ENCODE results near the gene ARMC7.
"Not testable (repeated sequence)": the region's sequence is repeated elsewhere in the genome, so short reads cannot be mapped to it uniquely, and the experiment has no call there.

Gene ARMC7

GRCh38 chr17:75130059-75130631, 20.4 kb downstream of the ARMC7 start:
- DNase-seq: no peak

DNA sequence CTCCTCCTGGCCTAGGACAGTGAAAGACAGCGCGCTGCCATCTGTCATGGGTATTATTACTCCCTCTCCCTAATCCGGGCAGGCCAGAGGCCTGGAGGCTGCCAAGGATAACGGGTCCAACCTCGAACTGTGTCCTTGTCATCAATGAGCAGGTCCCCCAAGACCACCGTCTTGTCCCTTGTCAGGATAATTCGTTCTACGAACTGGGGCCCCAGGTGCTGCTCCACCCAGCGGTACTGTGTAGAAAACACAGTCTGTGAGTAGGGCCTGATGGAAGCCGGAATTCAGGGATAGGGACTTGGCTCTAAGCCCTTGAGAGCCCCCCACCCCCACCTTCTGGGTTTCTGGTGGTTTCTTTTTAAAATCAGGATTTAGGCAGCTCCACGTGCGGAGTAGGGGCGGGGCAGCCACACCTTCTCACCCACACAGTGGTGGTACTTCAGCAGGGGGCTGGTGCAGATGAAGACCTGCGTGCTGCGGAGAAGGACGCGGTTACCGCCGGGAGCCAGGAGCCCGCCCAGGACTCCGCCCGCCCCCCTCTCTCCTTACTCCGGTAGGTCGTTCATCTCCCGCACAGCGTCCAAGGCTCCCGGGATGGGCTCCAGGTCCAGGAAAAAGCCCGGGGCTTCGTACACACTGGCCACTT, 21.0 kb downstream of the ARMC7 start:
- DNase-seq: peak; percentile 72

GRCh38 chr17:75131278-75132017, 21.7 kb downstream of the ARMC7 start, which contains the start of gene NT5C:
TSS of gene NT5C (minus strand) at chr17:75131742. CDS start at chr17:75131707, 35 bp downstream.
- peak; percentile 84 for DNase-seq

DNA sequence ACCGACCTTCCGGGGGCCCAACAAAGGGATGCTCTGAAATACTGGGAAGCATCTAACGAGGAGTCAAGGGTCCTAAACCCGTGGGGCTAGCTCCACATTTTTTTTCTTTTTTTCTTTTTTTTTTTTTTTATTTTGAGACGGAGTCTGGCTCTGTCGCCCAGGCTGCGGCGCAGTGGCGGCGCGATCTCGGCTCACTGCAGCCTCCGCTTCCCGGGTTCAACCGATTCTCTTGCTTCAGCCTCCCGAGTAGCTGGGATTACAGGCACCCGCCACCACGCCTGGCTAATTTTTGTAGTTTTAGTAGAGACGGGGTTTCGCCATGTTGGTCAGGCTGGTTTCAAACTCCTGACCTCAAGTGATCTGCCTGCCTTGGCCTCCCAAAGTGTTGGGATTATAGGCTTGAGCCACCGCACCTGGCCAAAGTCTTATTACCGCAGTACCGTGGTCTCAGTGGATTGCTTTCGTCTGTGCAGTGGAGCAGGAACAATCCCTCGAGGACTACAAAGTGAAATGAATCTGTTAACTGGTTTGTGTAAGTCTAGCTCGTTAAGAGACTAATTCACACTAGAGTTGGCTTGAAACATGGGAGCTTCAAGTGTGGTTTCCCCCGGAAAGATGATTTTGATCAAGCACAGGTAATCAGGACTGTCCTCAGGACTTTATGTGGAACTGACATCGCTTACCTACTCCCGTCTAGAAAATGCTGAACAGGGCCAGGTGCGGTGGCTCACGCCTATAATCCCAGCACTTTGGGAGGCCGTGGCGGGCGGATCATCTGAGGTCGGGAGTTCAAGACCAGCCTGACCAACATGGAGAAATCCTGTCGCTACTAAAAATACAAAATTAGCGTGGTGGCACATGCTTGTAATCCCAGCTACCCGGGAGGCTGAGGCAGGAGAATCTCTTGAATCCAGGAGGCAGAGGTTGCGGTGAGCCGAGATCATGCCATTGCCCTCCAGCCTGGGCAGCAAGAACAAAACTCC, 22.5 kb downstream of the ARMC7 start:
- not testable (repeated sequence) for DNase-seq

DNA sequence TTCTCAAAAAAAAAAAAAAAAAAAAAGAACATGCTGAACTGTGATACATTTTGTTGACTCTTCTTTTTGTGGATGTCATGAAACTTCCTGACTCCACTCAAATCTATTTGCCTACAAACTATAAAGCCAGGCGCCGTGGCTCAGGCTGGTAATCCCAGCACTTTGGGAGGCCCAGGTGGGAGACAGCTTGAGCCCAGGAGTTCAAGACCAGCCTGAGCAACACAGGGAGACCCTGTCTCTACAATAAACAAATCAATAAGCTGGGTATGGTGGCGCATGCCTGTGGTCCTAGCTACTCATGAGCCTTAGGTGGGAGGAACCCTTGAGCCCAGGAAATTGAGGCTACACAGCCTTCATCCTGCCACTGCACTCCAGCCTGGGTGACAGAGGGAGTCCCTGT, 23.2 kb downstream of the ARMC7 start:
- DNase-seq: no peak

DNA sequence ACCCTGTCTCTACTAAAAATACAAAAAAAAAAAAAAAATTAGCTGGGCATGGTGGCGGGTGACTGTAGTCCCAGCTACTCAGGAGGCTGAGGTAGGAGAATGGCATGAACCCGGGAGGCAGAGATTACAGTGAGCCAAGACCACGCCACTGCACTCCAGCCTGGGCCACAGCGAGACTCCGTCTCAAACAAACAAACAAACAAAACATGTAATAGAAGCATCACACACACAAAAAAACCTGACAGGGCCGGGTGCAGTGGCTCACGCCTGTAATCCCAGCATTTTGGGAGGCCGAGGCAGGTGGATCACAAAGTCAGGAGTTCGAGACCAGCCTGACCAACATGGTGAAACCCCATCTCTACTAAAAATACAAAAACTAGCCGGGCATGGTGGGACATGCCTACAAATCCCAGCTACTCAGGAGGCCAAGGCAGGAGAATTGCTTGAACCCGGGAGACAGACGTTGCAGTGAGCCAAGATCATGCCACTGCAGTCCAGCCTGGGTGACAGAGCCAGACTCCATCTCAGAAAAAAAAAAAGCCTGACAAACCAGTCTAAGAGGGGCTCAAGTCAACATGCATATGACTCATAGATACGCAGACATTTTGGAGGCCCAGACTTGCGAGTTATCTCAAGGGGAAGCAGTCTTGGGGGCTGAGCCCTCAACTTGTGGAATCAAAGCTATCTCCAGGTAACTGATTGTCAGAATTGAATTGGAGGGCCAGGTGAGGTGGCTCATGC, 24.0 kb downstream of the ARMC7 start:
- DNase-seq: not testable (repeated sequence)

DNA sequence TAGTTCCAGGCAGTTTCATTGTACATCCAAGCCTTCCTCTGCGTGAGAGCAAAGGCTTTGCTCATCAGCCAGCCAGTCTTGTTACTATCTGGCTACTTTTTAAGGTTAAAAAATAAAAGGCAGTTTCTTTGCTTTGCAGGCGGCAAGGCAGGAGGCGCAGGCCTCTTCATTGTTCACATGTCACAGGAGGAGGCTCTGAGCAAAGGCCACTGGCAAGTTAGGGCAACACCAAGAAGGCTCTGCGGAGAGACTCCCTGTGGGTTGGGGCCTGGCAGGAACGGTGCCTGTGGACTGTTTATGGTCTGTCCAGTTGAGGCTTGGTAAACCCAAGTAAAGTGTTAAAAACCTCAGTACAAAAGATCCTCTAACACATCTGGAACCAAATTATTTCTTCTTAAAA, 25.7 kb downstream of the ARMC7 start:
- DNase-seq: no peak

GRCh38 chr17:75135946-75136345, 26.2 kb downstream of the ARMC7 start:
- no peak for DNase-seq

- DNase-seq: not testable (repeated sequence)
Observed at GRCh38 chr17:75137762-75138161, 28.0 kb downstream of the ARMC7 start.

DNA sequence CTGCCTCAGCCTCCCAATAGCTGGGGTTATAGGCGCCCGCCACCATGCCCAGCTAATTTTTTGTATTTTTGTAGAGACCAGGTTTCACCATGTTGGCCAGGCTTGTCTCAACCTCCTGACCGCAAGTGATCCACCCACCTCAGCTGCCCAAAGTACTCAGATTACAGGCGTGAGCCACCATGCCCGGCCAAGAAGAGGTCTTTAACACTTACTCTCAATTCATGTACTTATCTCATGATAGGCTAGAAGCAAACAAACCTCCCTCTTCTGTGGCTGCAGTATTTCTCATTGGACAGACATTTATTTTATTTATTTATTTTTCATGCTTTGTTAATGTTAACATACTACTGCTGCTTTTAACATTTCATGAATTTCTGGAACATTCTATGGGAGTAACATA, 28.8 kb downstream of the ARMC7 start:
- no peak for DNase-seq

GRCh38 chr17:75142236-75142971, 32.6 kb downstream of the ARMC7 start:
- no peak for DNase-seq

- DNase-seq: no peak
Observed at GRCh38 chr17:75144816-75145512, 35.2 kb downstream of the ARMC7 start.

- DNase-seq: no peak
Observed at GRCh38 chr17:75146592-75146991, 36.8 kb downstream of the ARMC7 start.

- DNase-seq: no peak
Observed at GRCh38 chr17:75147878-75148546, 38.2 kb downstream of the ARMC7 start.

GRCh38 chr17:75151930-75152329, 42.2 kb downstream of the ARMC7 start:
- DNase-seq: no peak

GRCh38 chr17:75152523-75152921, 42.8 kb downstream of the ARMC7 start:
- DNase-seq: no peak

GRCh38 chr17:75152922-75153779, 43.4 kb downstream of the ARMC7 start:
- peak; percentile 38 for DNase-seq

DNA sequence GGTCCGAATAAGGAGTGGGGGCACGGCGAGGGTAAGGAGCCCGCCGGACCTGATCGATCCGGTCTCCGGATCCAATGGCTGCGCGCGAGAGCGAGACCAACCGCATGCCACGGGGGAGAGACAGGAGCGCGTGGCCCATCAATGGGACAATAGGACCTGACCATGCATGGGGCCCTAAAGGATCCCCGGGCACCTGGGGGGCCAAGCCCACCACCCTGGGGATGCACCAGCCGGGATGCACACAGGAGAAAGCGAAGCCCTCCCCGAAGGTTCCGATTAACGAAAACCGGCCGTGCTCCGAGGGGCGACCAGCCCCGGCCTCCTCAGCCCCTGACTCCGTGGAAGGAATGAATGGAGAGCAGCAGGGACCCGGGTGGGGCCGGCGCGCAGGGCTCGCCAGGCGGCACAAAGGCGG, 44.0 kb downstream of the ARMC7 start:
- DNase-seq: no peak
